CD4-positive, alpha-beta T cell treated with Interleukin-17A for 4 hours (primary cell): ENCODE results near the gene AUTS2.

Experiments
- DNase-seq: peaks from one replicate; pipeline ENCODE4 v3.0.0-alpha.2; 2020; ENCODE audit warnings: mixed read lengths

AUTS2 gene

GRCh38 chr7:70156057-70156456 lies 557.8 kb downstream of the AUTS2 start:
- no peak for DNase-seq

DNA sequence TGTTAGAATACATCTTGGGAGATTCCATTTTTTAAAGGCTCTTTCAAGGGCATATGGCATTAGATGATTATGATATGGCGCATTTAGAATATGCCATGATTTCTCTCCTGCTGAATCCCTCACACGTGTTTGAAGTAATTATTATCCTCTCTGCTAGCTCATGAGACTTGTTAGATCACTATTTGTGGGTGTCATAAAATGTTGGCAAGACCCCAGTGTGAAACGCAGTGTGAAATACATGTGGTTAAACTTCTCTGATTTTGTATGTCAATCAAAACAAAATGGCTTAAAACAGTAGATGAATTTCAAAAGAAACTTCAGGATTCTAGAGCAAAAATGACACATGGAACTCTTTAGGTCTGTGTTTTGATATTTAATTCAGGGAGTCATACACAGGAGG lies 560.8 kb downstream of the AUTS2 start:
- no peak for DNase-seq

- no peak for DNase-seq
Observed at GRCh38 chr7:70165477-70166170, 567.3 kb downstream of the AUTS2 start.

GRCh38 chr7:70171369-70171920 lies 573.2 kb downstream of the AUTS2 start:
- DNase-seq: no peak

DNA sequence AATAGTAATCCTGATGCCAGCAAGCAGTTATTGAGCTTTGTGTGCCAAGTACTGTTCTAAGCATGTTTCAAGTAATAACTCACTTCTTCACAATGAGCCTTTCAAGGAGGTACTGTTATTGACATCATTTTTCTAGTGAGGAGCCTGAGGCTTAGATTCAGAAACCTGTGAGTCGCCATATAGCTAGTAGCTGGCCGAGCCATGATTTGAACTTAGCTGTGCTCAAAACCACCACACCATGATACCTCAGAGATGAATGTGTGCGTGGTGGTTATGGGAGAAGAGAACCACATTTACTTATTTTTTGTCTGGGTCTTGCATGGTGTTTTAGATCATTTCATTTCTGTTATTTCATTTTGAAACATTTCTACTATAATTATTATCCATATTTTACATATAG lies 578.9 kb downstream of the AUTS2 start:
- DNase-seq: no peak

DNA sequence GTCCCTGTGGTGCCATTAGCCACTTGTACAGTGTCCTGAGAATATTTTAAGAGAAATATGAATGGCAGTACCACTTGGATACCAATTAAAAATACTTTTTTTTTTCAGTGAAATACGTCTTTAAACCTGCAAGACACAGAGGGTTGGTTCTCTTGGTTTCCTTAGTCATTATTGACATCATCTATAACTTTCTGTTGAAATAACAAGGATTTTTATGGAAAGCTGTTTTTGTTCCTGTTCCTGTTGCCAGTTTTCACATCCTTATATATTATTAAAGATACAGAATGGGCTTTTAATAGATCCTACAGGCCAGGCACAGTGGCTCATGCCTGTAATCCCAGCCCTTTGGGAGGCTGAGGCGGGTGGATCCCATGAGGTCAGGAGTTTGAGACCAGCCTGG lies 579.9 kb downstream of the AUTS2 start:
- DNase-seq: no peak

DNA sequence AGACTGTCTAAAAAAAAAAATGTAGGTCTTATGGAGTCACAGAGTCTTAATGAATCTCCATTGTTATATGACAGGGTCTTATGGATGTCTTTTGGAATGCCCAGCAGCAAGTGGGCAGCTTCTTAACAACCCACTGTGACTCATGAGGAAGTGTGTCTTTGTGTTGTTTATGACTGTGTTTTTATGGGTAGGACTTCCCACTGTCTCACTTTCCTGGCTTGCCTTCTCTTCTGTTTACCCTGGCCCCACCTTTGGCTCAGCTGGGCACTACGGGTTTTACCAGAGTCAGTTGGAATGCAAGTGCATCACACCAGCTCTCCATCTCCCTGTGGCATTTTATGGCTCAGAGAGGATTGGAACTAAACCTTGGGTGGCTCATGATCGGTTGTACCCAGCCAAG lies 580.5 kb downstream of the AUTS2 start:
- DNase-seq: no peak

DNA sequence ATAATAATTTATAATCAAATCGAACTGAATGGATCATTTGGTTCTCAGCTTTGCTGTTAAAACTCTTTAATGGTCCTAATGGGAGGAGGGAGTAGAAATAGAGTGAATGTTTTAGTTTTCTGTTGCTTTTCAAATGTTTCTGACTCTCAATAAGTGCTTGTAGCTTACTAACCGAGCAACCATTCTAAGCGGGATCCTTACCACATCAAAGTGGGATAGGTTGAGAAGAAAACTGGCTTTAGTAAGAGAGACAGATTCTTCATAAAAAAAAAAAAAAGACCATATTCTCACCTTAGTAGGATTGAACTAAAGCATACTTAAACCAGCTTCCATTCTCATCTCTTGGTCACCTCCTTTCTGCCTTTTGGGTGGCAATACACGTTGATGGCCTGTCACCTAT lies 584.2 kb downstream of the AUTS2 start:
- no peak for DNase-seq

DNA sequence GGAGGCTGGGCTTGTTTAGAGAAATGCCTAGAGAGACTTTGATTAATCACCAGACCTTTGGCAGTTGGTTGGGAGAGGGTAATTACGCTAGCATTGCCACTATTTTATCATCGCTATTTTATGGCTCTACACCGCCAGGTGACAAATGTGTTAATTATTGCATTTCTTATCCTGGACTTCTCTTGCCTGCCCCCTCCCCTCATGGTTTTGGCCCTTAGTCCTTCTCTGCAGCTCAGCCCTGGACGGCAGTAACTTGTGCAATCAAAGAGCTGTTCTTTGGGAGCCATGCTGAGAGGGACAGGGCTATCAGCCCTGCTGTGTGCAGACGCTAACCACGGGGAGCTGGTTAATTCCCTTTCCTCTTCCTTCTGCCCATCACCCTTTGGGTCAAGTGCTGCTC lies 585.0 kb downstream of the AUTS2 start:
- DNase-seq: no peak

GRCh38 chr7:70188901-70189650 lies 590.8 kb downstream of the AUTS2 start:
- no peak for DNase-seq

- no peak for DNase-seq
Observed at GRCh38 chr7:70189776-70190175, 591.5 kb downstream of the AUTS2 start.

DNA sequence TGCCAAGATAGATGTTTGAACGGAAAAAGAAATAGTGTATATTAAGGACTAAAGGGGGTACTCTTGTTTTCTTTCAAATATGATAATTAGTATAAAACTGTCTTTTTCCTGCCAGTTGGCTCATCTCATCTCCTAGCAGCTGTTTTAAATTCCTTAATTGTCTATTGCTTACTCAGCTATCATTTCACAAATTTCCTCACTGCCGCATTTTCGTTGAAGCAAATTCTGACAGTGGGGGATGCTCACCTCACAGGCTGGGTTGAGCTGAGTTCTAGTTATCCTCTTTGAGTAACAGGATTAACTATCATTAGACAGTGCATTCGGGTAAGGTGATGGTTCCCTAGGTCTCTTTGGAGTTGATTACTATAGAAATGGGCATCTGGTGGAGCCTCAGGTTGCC lies 592.0 kb downstream of the AUTS2 start:
- DNase-seq: no peak

GRCh38 chr7:70193514-70193913 lies 595.2 kb downstream of the AUTS2 start:
- no peak for DNase-seq

DNA sequence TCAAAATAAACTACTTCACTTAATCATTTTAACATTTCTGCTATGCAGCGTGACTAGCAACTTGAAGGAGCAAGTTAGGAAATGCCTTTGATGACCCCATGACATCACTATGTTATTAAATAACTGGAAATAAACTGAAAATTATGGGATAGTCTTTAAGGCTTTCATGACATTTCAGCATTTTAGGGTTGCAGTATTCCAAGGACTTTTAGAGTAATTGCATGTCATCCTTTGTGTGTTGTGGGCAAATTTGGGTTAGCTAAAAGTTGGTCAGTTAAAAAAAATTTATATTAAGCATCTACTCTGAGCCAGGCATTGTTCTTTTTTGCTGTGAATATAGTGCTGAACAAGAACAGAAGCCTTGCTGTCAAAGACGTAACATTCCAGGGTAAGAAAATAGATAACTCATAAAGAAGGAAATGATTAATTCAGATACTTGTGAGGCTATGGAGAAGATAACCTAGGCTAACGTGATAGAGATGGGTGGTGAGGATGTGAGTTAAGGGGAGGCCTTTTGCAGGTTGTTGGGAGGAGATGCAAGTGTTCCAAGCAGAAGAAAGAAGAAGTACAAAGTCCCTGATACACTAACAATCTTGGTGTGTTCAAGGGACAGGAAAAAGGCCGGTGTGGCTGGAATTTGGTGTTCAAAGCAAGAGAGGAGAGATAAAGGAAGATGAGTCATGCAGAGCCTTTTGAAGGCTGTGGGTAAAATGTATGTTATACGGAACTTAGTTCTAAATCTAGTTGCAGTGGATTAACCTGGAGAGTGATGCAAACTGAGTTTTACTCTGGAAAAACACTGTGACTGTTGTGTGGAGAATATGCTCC lies 610.2 kb downstream of the AUTS2 start:
- DNase-seq: peak; percentile 8

DNA sequence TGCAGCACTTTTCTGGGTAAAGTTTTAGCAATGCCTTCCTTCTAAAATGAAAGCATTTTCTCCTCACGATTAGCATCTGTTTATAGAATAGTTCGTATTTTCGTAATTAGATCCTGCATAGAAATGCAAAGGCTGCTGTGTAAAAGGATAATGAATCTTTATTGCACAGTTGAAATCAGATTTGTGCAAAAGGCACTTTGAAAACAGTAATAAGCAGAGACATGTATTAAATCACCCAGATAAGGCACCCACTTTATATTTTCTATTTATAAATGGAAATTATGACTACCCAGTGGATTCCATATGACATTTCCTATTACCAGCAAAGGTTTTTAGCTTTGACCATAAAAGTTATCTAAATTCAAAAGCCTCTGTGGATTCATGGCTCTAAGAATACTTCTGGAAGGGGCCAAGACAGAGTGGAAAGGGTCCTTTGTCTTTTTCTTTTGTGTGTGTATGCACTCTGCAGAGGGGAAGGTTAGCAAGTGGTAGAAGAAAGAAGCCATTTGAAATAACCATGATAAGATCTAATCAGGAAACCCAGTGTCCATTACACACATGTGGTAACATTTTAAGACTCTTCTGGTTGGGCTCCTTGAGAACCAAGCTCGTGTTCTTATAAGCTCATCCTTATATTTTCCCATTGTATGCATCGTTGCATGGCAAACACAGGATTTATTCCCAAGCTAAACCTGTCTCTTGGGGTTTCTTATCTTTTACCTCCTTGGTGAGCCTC lies 612.1 kb downstream of the AUTS2 start:
- no peak for DNase-seq

DNA sequence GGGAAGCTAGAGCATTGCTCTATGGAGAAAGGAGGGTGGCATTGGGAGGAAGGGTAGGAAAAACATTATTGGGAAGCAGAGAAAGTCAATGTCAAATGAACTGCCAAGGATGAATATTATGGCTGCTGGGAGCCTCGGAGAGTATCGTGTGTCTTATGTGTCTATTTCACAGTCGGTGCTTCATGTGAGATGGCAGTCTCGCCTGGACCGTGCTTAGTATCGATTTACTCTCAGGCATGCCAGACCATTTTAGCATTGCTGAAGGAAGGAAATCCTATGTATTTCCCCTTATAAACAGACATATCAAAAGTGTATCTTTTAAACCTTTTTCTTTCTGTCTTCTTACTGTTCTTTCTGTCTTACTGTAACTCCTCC lies 612.6 kb downstream of the AUTS2 start:
- DNase-seq: no peak

GRCh38 chr7:70212281-70212680 lies 614.0 kb downstream of the AUTS2 start:
- no peak for DNase-seq

- DNase-seq: no peak
Observed at GRCh38 chr7:70214071-70214470, 615.8 kb downstream of the AUTS2 start.

DNA sequence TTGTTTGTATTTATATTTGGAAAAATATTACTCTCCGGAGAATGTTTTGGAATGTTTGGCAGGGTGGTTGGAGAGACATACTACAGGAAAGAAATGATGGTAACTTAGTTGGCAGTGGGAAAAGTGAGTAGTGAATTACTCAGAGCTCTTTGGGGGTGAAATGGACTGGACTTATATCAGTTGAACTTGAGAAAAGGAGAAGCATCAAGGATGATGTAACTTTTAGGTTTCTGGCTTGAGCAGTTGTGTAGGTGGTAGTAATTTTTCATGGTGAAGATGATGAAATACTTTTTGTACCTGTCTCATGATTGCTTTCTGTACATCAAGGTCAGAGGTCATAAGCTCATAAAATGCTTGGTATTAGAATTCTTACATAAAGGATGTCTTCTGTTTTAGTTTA lies 617.2 kb downstream of the AUTS2 start:
- DNase-seq: no peak

GRCh38 chr7:70217571-70217970 lies 619.3 kb downstream of the AUTS2 start:
- DNase-seq: no peak

- DNase-seq: no peak
Observed at GRCh38 chr7:70218006-70218405, 619.7 kb downstream of the AUTS2 start.

DNA sequence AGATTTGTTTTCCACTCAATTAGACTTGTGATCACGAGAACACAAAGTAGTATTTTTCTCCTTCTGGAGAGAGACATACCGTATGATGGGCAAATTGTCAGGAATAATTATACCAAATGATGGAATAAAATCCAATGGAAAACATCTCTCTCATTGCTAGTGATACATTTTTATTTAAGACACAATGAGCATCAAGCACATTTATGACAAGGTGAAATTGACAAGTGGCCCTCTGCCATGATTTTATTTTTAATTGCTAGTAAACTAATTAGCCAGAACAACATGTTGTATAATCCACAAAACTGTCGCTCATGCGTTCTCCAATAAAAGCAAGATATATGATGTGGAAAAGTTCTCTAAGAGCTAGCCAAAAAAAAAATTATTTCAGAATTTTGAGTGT lies 620.8 kb downstream of the AUTS2 start:
- no peak for DNase-seq

GRCh38 chr7:70229242-70229641 lies 631.0 kb downstream of the AUTS2 start:
- no peak for DNase-seq
